ENCODE measurements around the gene KIAA2012.
A peak's percentile ranks its signal among the peaks of the same experiment; 100 is the strongest.

KIAA2012 gene

GRCh38 chr2:202064171-202064880, 8.7 kb upstream of the KIAA2012 start:
- no peak overlapping the region for H3K4me3 ChIP-seq (ENCODE audit: control insufficient read depth, low read depth, low read length)
- no peak for TF ChIP-seq CTCF (conservative IDR thresholded peaks at IDR 0.05; ENCODE audit: control insufficient read depth, insufficient read depth, low read depth, low read length)
- peak; percentile 96 for DNase-seq (ENCODE audit: low read depth)

- H3K4me3 ChIP-seq (ENCODE audit: control insufficient read depth, low read depth, low read length), result no peak overlapping the region
- no peak for TF ChIP-seq CTCF (conservative IDR thresholded peaks at IDR 0.05; ENCODE audit: control insufficient read depth, insufficient read depth, low read depth, low read length)
- DNase-seq (ENCODE audit: low read depth), result no peak
Measured at GRCh38 chr2:202064881-202065230, 8.2 kb upstream of the KIAA2012 start.

- no peak for DNase-seq (ENCODE audit: low read depth)
- no peak for TF ChIP-seq CTCF (conservative IDR thresholded peaks at IDR 0.05; ENCODE audit: control insufficient read depth, insufficient read depth, low read depth, low read length)
- no peak overlapping the region for H3K4me3 ChIP-seq (ENCODE audit: control insufficient read depth, low read depth, low read length)
Measured at GRCh38 chr2:202065876-202066275, 7.2 kb upstream of the KIAA2012 start.

- no peak for TF ChIP-seq CTCF (conservative IDR thresholded peaks at IDR 0.05; ENCODE audit: control insufficient read depth, insufficient read depth, low read depth, low read length)
Measured at GRCh38 chr2:202066875-202067274, 6.2 kb upstream of the KIAA2012 start.

GRCh38 chr2:202067589-202067988, 5.5 kb upstream of the KIAA2012 start:
- H3K4me3 ChIP-seq (ENCODE audit: control insufficient read depth, low read depth, low read length), result no peak overlapping the region
- no peak for DNase-seq (ENCODE audit: low read depth)
- TF ChIP-seq CTCF (conservative IDR thresholded peaks at IDR 0.05; ENCODE audit: control insufficient read depth, insufficient read depth, low read depth, low read length), result no peak

More at GRCh38 chr2:202066875-202067274, 6.2 kb upstream of the KIAA2012 start:
- DNase-seq (ENCODE audit: low read depth), result no peak
- no peak overlapping the region for H3K4me3 ChIP-seq (ENCODE audit: control insufficient read depth, low read depth, low read length)

GRCh38 chr2:202069170-202070067, 3.6 kb upstream of the KIAA2012 start:
- DNase-seq (ENCODE audit: low read depth), result no peak
- TF ChIP-seq CTCF (conservative IDR thresholded peaks at IDR 0.05; ENCODE audit: control insufficient read depth, insufficient read depth, low read depth, low read length), result no peak
- H3K4me3 ChIP-seq (ENCODE audit: control insufficient read depth, low read depth, low read length), result no peak overlapping the region

Measured in fibroblast of mammary gland (primary cell).